ENCODE results near the gene BABAM2.

Gene BABAM2

GRCh38 chr2:28085201-28085600 lies 194.7 kb downstream of the BABAM2 start:
- ChIA-PET POLR2A (no interaction called here), CTCF (no interaction called here)
- TF ChIP-seq ZNF785 (tag by site-specific recombination; IDR thresholded peaks at IDR 0.05) (no peak), BCL11B (tag by site-specific recombination; IDR thresholded peaks at IDR 0.05; ENCODE audit: low read depth) (no peak), TCF7L2 (IDR thresholded peaks at IDR 0.05; ENCODE audit: borderline replicate concordance, low read depth, low read length) (no peak), ZNF157 (tag by site-specific recombination; IDR thresholded peaks at IDR 0.05) (no peak), ZSCAN4 (tag by site-specific recombination; IDR thresholded peaks at IDR 0.05) (no peak)
- no peaks in the 10 kb centered on the region for H3K9me3 ChIP-seq (ENCODE audit: control insufficient read depth, insufficient read depth, low read depth, low read length)
- H3K4me3 ChIP-seq (ENCODE audit: low read depth, low read length), result no peak overlapping the region
- H3K4me1 ChIP-seq (ENCODE audit: control insufficient read depth, insufficient read depth, low read length), result peaks cover 10% of the 10 kb centered on the region; the same call in 1 of the 2 replicates
- no peaks in the 10 kb centered on the region for H3K36me3 ChIP-seq (ENCODE audit: control insufficient read depth in 2 of 2, insufficient read depth in 1 of 2, low read length in 2 of 2)
- no peak overlapping the region for H3K27ac ChIP-seq (ENCODE audit: extremely low read depth, low read depth, low read length)

DNA sequence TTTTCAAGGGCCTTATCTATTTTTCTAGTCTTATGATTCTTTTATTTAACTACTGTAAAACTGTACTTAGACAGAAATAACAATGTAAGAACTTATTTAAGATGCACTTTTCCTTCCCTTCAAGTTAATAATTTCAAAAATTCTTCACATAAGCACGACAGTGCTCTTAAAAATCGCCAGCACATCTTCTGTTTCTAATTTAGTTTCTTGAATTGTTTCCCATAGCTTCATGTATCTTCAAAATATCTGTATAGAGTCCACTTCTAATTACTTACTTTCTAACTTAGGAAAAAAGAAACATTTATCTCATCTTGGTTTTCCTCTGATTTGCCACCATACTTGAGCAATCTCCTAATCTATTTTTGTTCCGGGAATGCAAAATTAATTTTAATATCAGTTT lies 196.1 kb downstream of the BABAM2 start:
- POLR2A ChIA-PET, result no interaction called here
- H3K4me3 ChIP-seq (ENCODE audit: low read depth, low read length), result no peak overlapping the region
- TF ChIP-seq ZNF830 (tag by site-specific recombination; IDR thresholded peaks at IDR 0.05; ENCODE audit: low read depth), result no peak
- no peak for TF ChIP-seq ZNF548 (tag by site-specific recombination; IDR thresholded peaks at IDR 0.05)
- no peak for TF ChIP-seq ZNF624 (tag by site-specific recombination; IDR thresholded peaks at IDR 0.05)
- TF ChIP-seq ZNF2 (tag by site-specific recombination; IDR thresholded peaks at IDR 0.05), result no peak
- TF ChIP-seq ZXDB (tag by site-specific recombination; IDR thresholded peaks at IDR 0.05), result no peak
- no peak for TF ChIP-seq ZNF404 (tag by site-specific recombination; IDR thresholded peaks at IDR 0.05)
- no peak for TF ChIP-seq ZNF24 (tag by site-specific recombination; IDR thresholded peaks at IDR 0.05)
- TF ChIP-seq ZNF521 (tag by site-specific recombination; IDR thresholded peaks at IDR 0.05), result no peak
- TF ChIP-seq ZNF37A (tag by site-specific recombination; IDR thresholded peaks at IDR 0.05), result no peak
- TF ChIP-seq, protein P1, sequence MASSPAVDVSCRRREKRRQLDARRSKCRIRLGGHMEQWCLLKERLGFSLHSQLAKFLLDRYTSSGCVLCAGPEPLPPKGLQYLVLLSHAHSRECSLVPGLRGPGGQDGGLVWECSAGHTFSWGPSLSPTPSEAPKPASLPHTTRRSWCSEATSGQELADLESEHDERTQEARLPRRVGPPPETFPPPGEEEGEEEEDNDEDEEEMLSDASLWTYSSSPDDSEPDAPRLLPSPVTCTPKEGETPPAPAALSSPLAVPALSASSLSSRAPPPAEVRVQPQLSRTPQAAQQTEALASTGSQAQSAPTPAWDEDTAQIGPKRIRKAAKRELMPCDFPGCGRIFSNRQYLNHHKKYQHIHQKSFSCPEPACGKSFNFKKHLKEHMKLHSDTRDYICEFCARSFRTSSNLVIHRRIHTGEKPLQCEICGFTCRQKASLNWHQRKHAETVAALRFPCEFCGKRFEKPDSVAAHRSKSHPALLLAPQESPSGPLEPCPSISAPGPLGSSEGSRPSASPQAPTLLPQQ (tag by site-specific recombination; IDR thresholded peaks at IDR 0.05), result no peak
- no peak for TF ChIP-seq ZNF585B (tag by site-specific recombination; IDR thresholded peaks at IDR 0.05)
- no peak for TF ChIP-seq ZBTB17 (tag by site-specific recombination; IDR thresholded peaks at IDR 0.05)
- no peak for TF ChIP-seq ZNF501 (tag by site-specific recombination; IDR thresholded peaks at IDR 0.05)
- no peak for TF ChIP-seq ZNF596 (tag by site-specific recombination; IDR thresholded peaks at IDR 0.05)
- TF ChIP-seq ZNF707 (tag by site-specific recombination; IDR thresholded peaks at IDR 0.05), result no peak
- TF ChIP-seq ZNF48 (tag by site-specific recombination; IDR thresholded peaks at IDR 0.05), result no peak
- TF ChIP-seq PRDM1 (tag by site-specific recombination; IDR thresholded peaks at IDR 0.05), result no peak
- no peak for TF ChIP-seq ZNF274 (IDR thresholded peaks at IDR 0.05; ENCODE audit: low read length)
- TF ChIP-seq ZNF274 (tag by site-specific recombination; IDR thresholded peaks at IDR 0.05; ENCODE audit: borderline replicate concordance), result no peak
- TF ChIP-seq ZNF670 (tag by site-specific recombination; IDR thresholded peaks at IDR 0.05; ENCODE audit: low read depth), result no peak
- no peak for TF ChIP-seq KLF1 (tag by site-specific recombination; IDR thresholded peaks at IDR 0.05)
- CTCF ChIA-PET, result no interaction called here
- no peaks in the 10 kb centered on the region for H3K9me3 ChIP-seq (ENCODE audit: control insufficient read depth, insufficient read depth, low read depth, low read length)
- H3K27ac ChIP-seq (ENCODE audit: extremely low read depth, low read depth, low read length), result no peak overlapping the region
- H3K4me1 ChIP-seq (ENCODE audit: control insufficient read depth, insufficient read depth, low read length), result peaks cover 10% of the 10 kb centered on the region; the same call in 1 of the 2 replicates
- no peaks in the 10 kb centered on the region for H3K36me3 ChIP-seq (ENCODE audit: control insufficient read depth in 2 of 2, insufficient read depth in 1 of 2, low read length in 2 of 2)
